SU-DHL-6 (cell line): ENCODE measurements around the gene OGDH.

Experiments
- H2AFZ ChIP-seq: fragments of 200-600 bp; sonication (generic); 2 replicates; pipeline ENCODE4 v1.6.1; 2014; ENCODE audit warnings: low read depth, mild to moderate bottlenecking, moderate library complexity, mixed read lengths, antibody characterized with exemption, low read length; ENCODE audit not compliant: severe bottlenecking
- H3F3A ChIP-seq: fragments of 200-600 bp; shearing (Covaris generic); 2 replicates; pipeline ENCODE4 v1.6.0; 2016; ENCODE audit warnings: antibody characterized with exemption, mild to moderate bottlenecking; ENCODE audit not compliant: insufficient read depth
- H3K27ac ChIP-seq: fragments of 200-600 bp; sonication (generic); 2 replicates; pipeline ENCODE4 v1.5.1; 2016; ENCODE audit warnings: low read depth, mild to moderate bottlenecking, low read length, moderate library complexity, mixed read lengths
- H3K27me3 ChIP-seq: fragments of 200-600 bp; sonication (generic), shearing (Covaris generic); 2 replicates; pipeline ENCODE4 v1.6.0; 2014; ENCODE audit warnings: mild to moderate bottlenecking, low read length
- H3K36me3 ChIP-seq: fragments of 200-600 bp; sonication (generic); 2 replicates; pipeline ENCODE4 v1.6.1; 2014; ENCODE audit warnings: mild to moderate bottlenecking, low read length, mixed read lengths
- H3K4me2 ChIP-seq: fragments of 300-600, 200-600 bp; shearing (Covaris generic), sonication (generic); 2 replicates; pipeline ENCODE4 v1.6.0; 2014; ENCODE audit warnings: low read length, low read depth, mild to moderate bottlenecking; ENCODE audit not compliant: poor library complexity, severe bottlenecking
- H3K4me3 ChIP-seq: fragments of 200-600 bp; sonication (generic); 2 replicates; pipeline ENCODE4 v1.5.1; 2014; ENCODE audit warnings: antibody characterized with exemption, low read length, mild to moderate bottlenecking, mixed read lengths; ENCODE audit not compliant: insufficient read depth, poor library complexity, severe bottlenecking
- H3K79me2 ChIP-seq: fragments of 200-600 bp; sonication (generic); 2 replicates; pipeline ENCODE4 v1.6.1; 2014; ENCODE audit warnings: mild to moderate bottlenecking, low read length, moderate library complexity; ENCODE audit not compliant: insufficient read depth
- H3K9ac ChIP-seq: fragments of 200-600 bp; sonication (generic); 2 replicates; pipeline ENCODE4 v1.7.0; 2014; ENCODE audit warnings: mild to moderate bottlenecking, low read length
- H3K9me2 ChIP-seq: fragments of 200-600 bp; sonication (generic); replicated peaks from 2 replicates; pipeline ENCODE4 v1.6.1; 2014; ENCODE audit warnings: low read length; ENCODE audit not compliant: insufficient read depth
- H3K9me3 ChIP-seq: fragments of 200-600 bp; sonication (generic); 2 replicates; pipeline ENCODE4 v1.6.1; 2014; ENCODE audit warnings: low read length, mixed read lengths; ENCODE audit not compliant: insufficient read depth
- H4K20me1 ChIP-seq: fragments of 200-600 bp; sonication (generic); 2 replicates; pipeline ENCODE4 v1.6.1; 2014; ENCODE audit warnings: low read depth, mild to moderate bottlenecking, antibody characterized with exemption, low read length, moderate library complexity, mixed read lengths
- CTCF ChIP-seq: fragments of 200-600 bp; sonication (generic); IDR thresholded peaks from one replicate; pipeline ENCODE4 v1.5.1; 2017; ENCODE audit warnings: antibody characterized with exemption, mild to moderate bottlenecking, low read length, moderate library complexity; ENCODE audit not compliant: insufficient read depth, poor library complexity, severe bottlenecking
- EZH2phosphoT487 ChIP-seq: fragments of 200-600 bp; sonication (generic), shearing (Covaris generic); conservative IDR thresholded peaks from 2 replicates; pipeline ENCODE4 v1.6.1; 2018; ENCODE audit warnings: mild to moderate bottlenecking, antibody characterized with exemption, low read length, moderate library complexity, mixed read lengths

The OGDH gene

GRCh38 chr7:44707558-44708230 lies 101.3 kb downstream of the OGDH start:
- H3K4me3 ChIP-seq, result no peak overlapping the region
- no peak overlapping the region for H3K9ac ChIP-seq
- no peak overlapping the region for H3K27ac ChIP-seq
- no peaks in the 10 kb centered on the region for H4K20me1 ChIP-seq
- H3K4me2 ChIP-seq, result no peak overlapping the region
- no peaks in the 10 kb centered on the region for H3K79me2 ChIP-seq
- H3K36me3 ChIP-seq, result no peaks in the 10 kb centered on the region
- H3K9me3 ChIP-seq, result no peaks in the 10 kb centered on the region
- H3K9me2 ChIP-seq, result no peaks in the 10 kb centered on the region
- no peak overlapping the region for H2AFZ ChIP-seq
- no peak for TF ChIP-seq EZH2phosphoT487
- H3F3A ChIP-seq, result no peaks in the 10 kb centered on the region
- no peaks in the 10 kb centered on the region for H3K27me3 ChIP-seq

GRCh38 chr7:44709011-44709915 lies 102.8 kb downstream of the OGDH start:
- TF ChIP-seq EZH2phosphoT487 (no peak), CTCF (no peak)
- no peaks in the 10 kb centered on the region for H3K36me3 ChIP-seq
- no peak overlapping the region for H2AFZ ChIP-seq

GRCh38 chr7:44709945-44710596 lies 103.6 kb downstream of the OGDH start:
- Histone ChIP-seq H2AFZ (no peak overlapping the region), H3K9me3 (no peaks in the 10 kb centered on the region), H3K27ac (no peak overlapping the region), H3K4me2 (no peak overlapping the region), H3K36me3 (no peaks in the 10 kb centered on the region), H3K9ac (no peak overlapping the region), H4K20me1 (no peaks in the 10 kb centered on the region), H3K9me2 (no peaks in the 10 kb centered on the region), H3K27me3 (no peaks in the 10 kb centered on the region), H3F3A (no peaks in the 10 kb centered on the region), H3K4me3 (no peak overlapping the region), H3K79me2 (no peaks in the 10 kb centered on the region)
- TF ChIP-seq CTCF (no peak), EZH2phosphoT487 (no peak)

More at GRCh38 chr7:44709011-44709915, 102.8 kb downstream of the OGDH start:
- H3K4me3 ChIP-seq, result no peak overlapping the region
- H3K27ac ChIP-seq, result no peak overlapping the region
- no peaks in the 10 kb centered on the region for H3K27me3 ChIP-seq
- no peaks in the 10 kb centered on the region for H3K9me3 ChIP-seq
- H3K9ac ChIP-seq, result no peak overlapping the region
- H4K20me1 ChIP-seq, result no peaks in the 10 kb centered on the region
- H3K4me2 ChIP-seq, result no peak overlapping the region
- no peaks in the 10 kb centered on the region for H3K79me2 ChIP-seq
- H3K9me2 ChIP-seq, result no peaks in the 10 kb centered on the region
- no peaks in the 10 kb centered on the region for H3F3A ChIP-seq
